Activated T-cell treated with anti-CD3 and anti-CD28 coated beads, Interleukin-2, amount 50 U/mL, for 24 hours (primary cell): ENCODE data around the gene COQ2.
A peak's percentile ranks its signal among the peaks of the same experiment; 100 is the strongest.
"Not testable (repeated sequence)": the region's sequence is repeated elsewhere in the genome, so short reads cannot be mapped to it uniquely, and the experiment has no call there.

Source experiments
- DNase-seq: peaks from one replicate; pipeline ENCODE4 v3.0.0-alpha.2; 2020
- H3K27ac Mint-ChIP-seq: 2 replicates; pipeline ENCODE4 v1.8.0; 2020; ENCODE audit warnings: mild to moderate bottlenecking, mixed read lengths
- H3K27me3 Mint-ChIP-seq: 2 replicates; pipeline ENCODE4 v1.8.0; 2020; ENCODE audit warnings: mixed read lengths
- H3K36me3 Mint-ChIP-seq: 2 replicates; pipeline ENCODE4 v1.8.0; 2020; ENCODE audit warnings: low read depth, mixed read lengths
- H3K4me1 Mint-ChIP-seq: 2 replicates; pipeline ENCODE4 v1.8.0; 2020; ENCODE audit warnings: low read depth, mixed read lengths
- H3K4me3 Mint-ChIP-seq: 2 replicates; pipeline ENCODE4 v1.8.0; 2020; ENCODE audit warnings: mild to moderate bottlenecking, moderate library complexity, mixed read lengths
- H3K9me3 Mint-ChIP-seq: 2 replicates; pipeline ENCODE4 v1.8.0; 2020; ENCODE audit warnings: mixed read lengths

The COQ2 gene

DNA sequence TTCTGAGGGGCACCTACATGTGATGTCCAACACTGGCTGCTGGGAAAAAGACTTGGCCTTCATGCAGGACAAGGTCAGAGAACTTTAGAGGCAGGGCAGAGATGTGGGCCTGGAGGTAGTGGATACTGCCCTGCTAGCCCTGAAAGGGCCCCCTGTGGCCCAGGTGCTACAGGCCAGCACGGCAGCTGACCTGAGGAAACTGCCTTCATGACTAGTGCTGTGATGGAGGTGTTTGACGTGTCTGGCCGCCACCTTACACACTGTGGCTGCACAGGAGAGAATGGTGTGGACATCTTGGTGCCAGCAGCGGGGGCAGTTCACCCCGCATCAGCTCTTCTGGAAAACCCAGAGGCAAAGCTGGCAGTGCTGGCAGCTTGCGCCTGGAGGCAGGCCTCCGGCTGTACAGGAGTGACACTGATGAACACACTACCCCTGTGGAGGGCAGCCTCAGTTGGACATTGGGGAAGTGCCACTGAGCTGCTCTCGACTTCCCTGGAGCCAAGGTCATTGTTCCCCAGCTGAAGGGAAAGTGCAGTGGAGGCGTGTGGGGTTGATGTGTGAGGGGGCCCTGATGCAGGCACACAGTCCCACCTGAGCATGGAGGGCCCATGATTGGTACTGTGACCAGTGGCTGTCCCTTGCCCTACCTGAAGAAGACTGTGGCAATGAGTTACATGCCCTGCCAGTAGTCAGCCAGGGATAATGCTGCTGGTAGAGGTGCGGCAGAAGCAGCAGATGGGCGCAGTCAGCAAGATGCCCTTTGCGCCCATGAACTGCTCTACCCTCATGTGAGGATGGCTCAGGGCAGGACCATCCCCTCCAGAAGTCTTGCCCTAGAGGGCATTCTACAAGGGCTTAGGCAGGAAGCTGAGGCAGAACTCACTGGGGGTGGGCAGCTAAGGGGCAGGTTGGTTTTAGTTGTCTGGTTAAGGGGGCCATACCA is 36.9 kb downstream of the COQ2 start:
- Mint-ChIP-seq H3K36me3 (no peaks in the 10 kb centered on the region), H3K27ac (no peak overlapping the region), H3K27me3 (peaks cover 21% of the 10 kb centered on the region), H3K4me3 (no peak overlapping the region), H3K4me1 (peaks cover 14% of the 10 kb centered on the region), H3K9me3 (no peaks in the 10 kb centered on the region)
- no peak for DNase-seq

DNA sequence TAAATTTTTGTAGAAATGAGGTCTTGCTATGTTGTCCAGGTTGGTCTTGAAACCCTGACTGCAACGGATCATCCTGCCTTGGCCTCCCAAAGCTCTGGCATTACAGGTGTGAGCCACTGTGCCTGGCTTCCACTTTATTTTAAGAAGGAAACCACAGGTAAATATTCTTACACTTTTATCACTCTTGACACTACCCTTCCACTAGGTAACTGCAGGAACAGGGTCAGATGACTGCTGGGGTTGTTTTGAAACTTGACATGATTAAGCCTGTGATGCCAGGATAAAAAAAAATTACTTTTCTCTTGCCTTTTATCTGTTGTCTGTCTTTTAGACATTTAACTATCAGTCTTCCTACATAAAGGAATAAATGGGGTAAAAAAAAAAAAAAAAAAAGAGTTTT is 43.5 kb downstream of the COQ2 start:
- no peak for DNase-seq
- Mint-ChIP-seq H3K27me3 (peaks cover 35% of the 10 kb centered on the region), H3K27ac (no peak overlapping the region), H3K9me3 (no peaks in the 10 kb centered on the region), H3K36me3 (no peaks in the 10 kb centered on the region), H3K4me3 (no peak overlapping the region), H3K4me1 (peaks cover 25% of the 10 kb centered on the region)

DNA sequence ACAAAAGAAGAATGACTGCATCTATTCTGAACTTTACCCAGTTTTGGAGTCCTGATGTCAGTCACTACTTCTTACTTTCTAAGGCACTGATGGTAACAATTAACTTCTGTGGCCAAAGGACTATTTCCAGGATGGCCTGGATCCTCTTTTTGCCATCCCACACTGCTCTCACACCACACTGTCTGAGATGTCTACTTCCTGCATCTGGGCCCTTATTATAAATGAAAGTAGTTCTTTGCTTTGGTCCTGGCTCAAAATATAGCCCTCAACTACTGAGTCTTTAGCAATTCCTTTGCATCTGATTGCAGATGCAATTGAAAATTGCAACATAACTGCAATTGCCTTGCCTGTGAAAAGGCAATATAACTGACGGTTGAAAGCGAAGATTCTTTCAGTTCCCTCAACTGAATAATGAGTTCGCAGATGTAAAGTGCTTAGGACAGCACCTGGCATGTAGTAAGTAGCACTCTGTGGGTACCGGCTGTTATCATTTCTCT is 44.2 kb downstream of the COQ2 start:
- H3K4me3 Mint-ChIP-seq = no peak overlapping the region
- H3K27ac Mint-ChIP-seq = no peak overlapping the region
- H3K36me3 Mint-ChIP-seq = no peaks in the 10 kb centered on the region
- H3K27me3 Mint-ChIP-seq = peaks cover 35% of the 10 kb centered on the region
- H3K9me3 Mint-ChIP-seq = no peaks in the 10 kb centered on the region
- peaks cover 32% of the 10 kb centered on the region for H3K4me1 Mint-ChIP-seq
- DNase-seq = no peak

DNA sequence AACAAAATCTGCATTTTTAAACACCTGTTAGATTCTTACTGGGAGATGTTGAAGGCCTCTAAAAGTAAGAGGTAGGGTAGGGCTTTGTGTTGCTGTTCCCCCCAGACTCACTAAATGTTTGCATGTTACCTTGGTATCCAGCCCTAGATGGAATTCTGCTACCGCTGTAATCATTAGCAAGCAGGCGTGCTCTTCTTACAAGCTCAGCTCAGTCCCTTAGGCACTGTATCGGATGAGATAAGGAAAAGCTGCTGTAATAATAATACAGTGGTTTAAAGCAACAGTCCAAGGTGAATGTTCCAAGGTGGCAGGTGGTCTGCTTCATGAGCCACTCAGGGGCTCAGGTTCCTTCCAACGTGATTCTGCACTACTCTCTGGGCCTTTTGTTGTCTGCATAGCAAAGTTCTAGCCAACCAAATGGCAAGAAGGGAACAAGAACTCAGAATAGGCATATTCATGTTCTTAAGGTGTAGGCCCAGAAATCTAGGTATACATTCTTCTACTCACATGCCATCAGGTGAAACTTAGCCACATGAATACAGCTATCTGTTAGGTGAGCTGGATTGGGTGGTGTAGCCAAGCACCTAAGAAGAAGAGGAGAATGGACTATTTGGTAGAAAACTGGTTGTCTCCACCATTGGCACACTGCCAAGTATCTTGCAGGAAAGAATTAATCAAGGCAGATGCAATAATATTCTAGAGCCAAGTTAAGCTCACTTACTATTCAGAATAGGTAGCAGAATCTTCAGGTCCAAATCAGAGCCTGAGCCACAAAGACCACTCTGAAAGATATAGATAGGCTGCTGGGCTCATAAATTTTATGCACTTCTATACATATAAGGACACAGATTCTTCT is 46.0 kb downstream of the COQ2 start:
- Mint-ChIP-seq H3K4me1 (peaks cover 43% of the 10 kb centered on the region), H3K4me3 (no peak overlapping the region), H3K36me3 (no peaks in the 10 kb centered on the region), H3K27me3 (peaks cover 22% of the 10 kb centered on the region), H3K27ac (no peak overlapping the region), H3K9me3 (no peaks in the 10 kb centered on the region)
- DNase-seq = no peak

DNA sequence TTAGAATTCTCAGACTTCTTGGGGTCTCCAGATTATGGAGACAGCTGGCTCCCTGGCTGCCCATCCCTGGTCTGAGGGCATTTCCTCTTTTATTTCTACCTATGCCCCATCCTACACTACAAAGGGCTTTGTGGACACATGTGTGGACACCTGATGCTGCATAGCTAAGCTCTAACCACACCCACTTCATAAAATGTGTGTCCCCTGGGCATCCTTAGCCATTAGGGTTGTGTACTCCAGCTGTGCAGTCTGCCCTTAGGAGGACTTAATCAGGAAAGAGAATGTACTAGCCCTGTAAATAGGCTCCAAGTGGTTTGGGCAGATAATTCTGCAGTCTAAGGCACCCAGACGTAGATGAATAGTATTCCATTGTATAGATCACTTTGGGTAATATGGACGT is 47.0 kb downstream of the COQ2 start:
- no peak overlapping the region for H3K27ac Mint-ChIP-seq
- no peaks in the 10 kb centered on the region for H3K36me3 Mint-ChIP-seq
- peaks cover 14% of the 10 kb centered on the region for H3K27me3 Mint-ChIP-seq

DNA sequence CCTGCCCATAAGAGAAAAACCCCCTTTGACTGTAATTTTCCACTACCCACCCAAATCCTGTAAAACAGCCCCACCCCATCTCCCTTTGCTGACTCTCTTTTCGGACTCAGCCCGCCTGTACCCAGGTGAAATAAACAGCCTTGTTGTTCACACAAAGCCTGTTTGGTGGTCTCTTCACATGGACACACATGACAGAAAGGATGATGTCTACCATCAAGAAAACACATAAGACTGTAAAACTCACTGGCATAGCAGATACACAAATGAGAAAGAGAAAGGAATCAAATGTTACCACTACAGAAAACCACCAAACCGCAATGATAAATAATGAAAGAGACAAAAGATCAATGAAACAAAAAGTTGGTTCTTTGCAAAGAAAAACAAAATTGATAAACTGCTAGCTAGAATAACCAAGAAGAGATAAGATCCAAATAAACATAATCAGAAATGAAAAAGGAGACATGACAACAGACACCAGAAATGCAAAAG is 48.9 kb downstream of the COQ2 start:
- H3K27ac Mint-ChIP-seq = peak overlapping the region; percentile 90
- peak overlapping the region; percentile 53 for H3K4me3 Mint-ChIP-seq
- H3K36me3 Mint-ChIP-seq, H3K9me3 Mint-ChIP-seq: not testable (repeated sequence)
- peaks cover 56% of the 10 kb centered on the region for H3K4me1 Mint-ChIP-seq
- DNase-seq = peak; percentile 51
- H3K27me3 Mint-ChIP-seq = peaks cover 17% of the 10 kb centered on the region

More for the DNA sequence above, 47.0 kb downstream of the COQ2 start:
- Mint-ChIP-seq H3K9me3 (no peaks in the 10 kb centered on the region), H3K4me1 (peaks cover 47% of the 10 kb centered on the region), H3K4me3 (no peak overlapping the region)
- no peak for DNase-seq

DNA sequence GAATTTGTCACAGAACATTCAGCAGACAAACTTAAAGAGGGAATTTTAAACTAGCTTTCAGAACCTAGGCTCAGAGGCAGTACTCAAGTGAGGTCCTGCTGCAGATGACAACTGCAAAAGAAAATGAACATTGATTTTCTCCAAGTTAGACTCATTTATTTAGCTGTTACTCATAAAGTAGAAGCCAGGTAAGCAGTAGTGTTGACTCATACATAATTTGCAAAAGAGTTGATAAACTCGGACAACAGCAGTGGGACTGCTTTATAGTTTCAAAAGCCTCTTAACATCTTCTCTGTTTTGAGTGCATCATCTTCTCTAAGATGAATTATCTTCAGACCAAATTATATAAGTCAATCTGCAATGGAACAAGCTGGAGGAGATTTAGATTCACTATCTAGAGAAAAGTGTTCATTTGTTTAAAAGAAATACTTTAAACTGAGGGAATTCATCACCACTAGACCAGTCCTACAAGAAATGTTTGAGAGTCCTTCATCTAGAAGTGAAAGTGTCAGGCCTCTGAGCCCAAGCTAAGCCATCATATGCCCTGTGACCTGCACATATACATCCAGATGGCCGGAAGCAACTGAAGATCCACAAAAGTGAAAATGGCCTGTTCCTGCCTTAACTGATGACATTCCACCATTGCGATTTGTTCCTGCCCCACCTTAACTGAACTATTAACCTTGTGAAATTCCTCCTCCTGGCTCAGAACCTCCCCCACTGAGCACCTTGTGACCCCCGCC is 49.5 kb downstream of the COQ2 start:
- Mint-ChIP-seq H3K4me3 (peak overlapping the region; percentile 53), H3K9me3 (no peaks in the 10 kb centered on the region), H3K36me3 (no peaks in the 10 kb centered on the region), H3K27ac (peak overlapping the region; percentile 90), H3K27me3 (peaks cover 16% of the 10 kb centered on the region), H3K4me1 (peaks cover 50% of the 10 kb centered on the region)
- DNase-seq = no peak

DNA sequence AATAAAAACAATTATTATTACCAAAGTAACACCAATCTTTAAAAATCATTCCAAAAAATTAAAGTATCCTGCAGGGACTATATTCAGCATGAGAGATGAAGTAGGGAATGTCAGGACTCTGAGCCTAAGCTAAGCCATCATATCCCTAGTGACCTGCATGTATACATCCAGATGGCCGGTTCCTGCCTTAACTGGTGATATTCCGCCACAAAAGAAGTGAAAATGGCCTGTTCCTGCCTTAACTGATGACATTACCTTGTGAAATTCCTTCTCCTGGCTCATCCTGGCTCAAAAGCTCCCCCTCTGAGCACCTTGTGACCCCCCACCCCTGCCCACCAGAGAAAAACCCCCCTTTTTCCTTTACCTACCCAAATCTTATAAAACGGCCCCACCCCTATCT is 50.2 kb downstream of the COQ2 start:
- peak overlapping the region; percentile 34 for H3K27ac Mint-ChIP-seq
- H3K4me3 Mint-ChIP-seq, H3K36me3 Mint-ChIP-seq, H3K9me3 Mint-ChIP-seq, DNase-seq: not testable (repeated sequence)
- H3K4me1 Mint-ChIP-seq = peaks cover 48% of the 10 kb centered on the region
- peaks cover 14% of the 10 kb centered on the region for H3K27me3 Mint-ChIP-seq

DNA sequence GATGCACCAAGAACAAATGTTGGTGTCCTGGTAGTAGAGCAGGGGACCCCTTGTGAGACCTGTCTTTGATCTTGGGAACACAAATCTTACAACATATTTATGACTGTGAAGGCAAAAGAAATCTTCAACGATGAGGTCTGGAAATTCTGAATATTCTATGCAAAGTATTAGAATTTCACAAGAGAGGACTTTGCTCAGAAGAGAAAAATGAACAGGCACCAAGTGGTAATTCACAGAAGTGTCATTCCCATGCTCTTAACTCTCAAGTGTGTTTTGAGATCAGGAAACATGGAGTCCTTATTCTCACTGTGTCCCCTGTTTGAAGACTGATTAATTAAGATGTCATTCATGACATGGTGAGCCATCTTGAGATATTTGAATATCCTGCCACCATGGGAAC is 52.5 kb downstream of the COQ2 start:
- no peaks in the 10 kb centered on the region for H3K36me3 Mint-ChIP-seq
- no peak overlapping the region for H3K4me3 Mint-ChIP-seq
- H3K4me1 Mint-ChIP-seq = peaks cover 48% of the 10 kb centered on the region
- no peak for DNase-seq
- H3K27ac Mint-ChIP-seq = peak overlapping the region; percentile 73
- peaks cover 8% of the 10 kb centered on the region for H3K27me3 Mint-ChIP-seq
- H3K9me3 Mint-ChIP-seq = no peaks in the 10 kb centered on the region

DNA sequence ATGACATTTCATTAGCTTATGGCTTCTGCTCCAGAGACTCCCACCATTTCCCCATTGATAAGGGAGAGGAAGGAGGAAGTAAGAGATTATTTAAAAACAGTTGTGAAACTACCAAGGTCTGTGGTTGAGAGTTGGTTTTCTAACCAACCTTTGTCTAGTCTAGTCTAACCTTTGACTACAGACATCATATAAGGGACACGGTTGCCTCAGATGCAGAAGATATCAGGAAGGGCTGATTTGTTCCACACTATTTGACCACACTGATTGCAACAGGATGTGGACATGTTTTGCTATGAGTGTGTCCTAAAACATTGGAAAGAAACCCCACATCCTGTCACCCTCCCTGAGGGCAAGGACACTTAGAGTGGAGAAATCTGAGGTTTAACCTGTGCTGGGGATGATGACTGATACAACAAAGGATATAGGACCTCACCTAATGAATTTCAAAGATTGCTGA is 53.0 kb downstream of the COQ2 start:
- DNase-seq = no peak
- no peaks in the 10 kb centered on the region for H3K9me3 Mint-ChIP-seq
- peaks cover 4% of the 10 kb centered on the region for H3K27me3 Mint-ChIP-seq
- peaks cover 48% of the 10 kb centered on the region for H3K4me1 Mint-ChIP-seq
- H3K27ac Mint-ChIP-seq = peak overlapping the region; percentile 73
- no peaks in the 10 kb centered on the region for H3K36me3 Mint-ChIP-seq
- no peak overlapping the region for H3K4me3 Mint-ChIP-seq

DNA sequence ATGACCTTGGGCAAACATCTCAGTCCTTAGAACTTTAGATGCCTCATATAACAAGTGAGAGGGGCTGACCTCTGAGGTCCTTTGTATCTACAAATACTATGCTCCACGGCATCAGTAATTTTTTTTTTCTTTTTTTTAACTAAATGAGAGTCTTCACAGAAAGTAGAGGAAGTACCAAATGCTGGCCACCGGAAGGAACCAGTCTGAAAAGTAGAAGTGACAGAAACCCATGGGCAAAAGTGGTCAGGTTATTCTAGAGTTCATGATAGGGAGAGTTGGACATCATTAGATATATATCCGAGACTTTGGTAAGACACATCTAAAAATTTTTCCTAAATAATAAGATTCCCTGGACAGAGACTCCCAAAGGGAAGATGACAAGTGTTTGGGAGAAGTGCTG is 53.7 kb downstream of the COQ2 start:
- H3K9me3 Mint-ChIP-seq = no peaks in the 10 kb centered on the region
- peaks cover 2% of the 10 kb centered on the region for H3K27me3 Mint-ChIP-seq
- no peak overlapping the region for H3K27ac Mint-ChIP-seq
- H3K36me3 Mint-ChIP-seq = no peaks in the 10 kb centered on the region
- H3K4me1 Mint-ChIP-seq = peaks cover 40% of the 10 kb centered on the region
- no peak overlapping the region for H3K4me3 Mint-ChIP-seq
- no peak for DNase-seq

DNA sequence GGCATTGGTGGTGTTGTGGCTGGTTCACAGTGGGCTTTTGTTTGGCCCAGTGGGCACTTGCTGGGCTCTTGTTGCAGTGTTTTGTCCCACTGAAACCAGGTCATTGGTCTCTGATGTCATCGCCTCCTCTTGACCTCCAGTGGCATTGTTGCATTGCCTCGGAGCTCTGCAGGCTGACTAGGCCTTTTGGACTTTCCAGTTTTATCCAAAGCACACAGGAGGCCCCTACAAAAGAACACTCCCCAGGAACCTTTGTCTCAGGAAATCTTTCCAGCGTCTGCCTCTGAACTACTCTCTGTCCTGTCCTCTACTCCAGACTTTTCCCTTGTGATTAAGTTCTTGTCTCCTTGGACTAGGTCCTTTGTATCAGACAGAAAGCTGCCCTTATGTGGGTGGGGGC is 54.8 kb downstream of the COQ2 start:
- peaks cover 2% of the 10 kb centered on the region for H3K27me3 Mint-ChIP-seq
- H3K36me3 Mint-ChIP-seq = no peaks in the 10 kb centered on the region
- no peak for DNase-seq
- H3K4me1 Mint-ChIP-seq = peaks cover 33% of the 10 kb centered on the region
- H3K9me3 Mint-ChIP-seq = no peaks in the 10 kb centered on the region
- H3K27ac Mint-ChIP-seq = no peak overlapping the region
- no peak overlapping the region for H3K4me3 Mint-ChIP-seq

DNA sequence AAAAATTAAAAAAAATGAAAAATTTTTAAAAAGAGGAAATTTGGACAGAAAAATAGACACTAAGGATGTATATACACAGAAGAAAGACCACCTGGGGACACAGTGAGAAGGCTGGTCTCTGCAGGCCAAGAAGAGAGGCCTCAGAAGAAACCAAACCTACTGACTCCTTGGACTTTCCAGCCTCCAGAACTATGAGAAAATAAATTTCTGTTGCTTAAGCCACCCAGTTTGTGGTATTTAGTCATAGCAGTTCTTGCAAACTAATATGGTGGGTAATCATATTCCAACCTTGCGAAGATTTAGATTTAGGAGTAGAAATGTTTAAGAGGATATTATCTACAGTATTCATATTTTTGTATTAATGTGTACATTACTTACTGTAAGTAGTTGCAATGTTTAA is 56.4 kb downstream of the COQ2 start:
- no peaks in the 10 kb centered on the region for H3K36me3 Mint-ChIP-seq
- peaks cover 2% of the 10 kb centered on the region for H3K27me3 Mint-ChIP-seq
- no peak overlapping the region for H3K4me3 Mint-ChIP-seq
- peaks cover 40% of the 10 kb centered on the region for H3K4me1 Mint-ChIP-seq
- no peak for DNase-seq
- no peak overlapping the region for H3K27ac Mint-ChIP-seq
- no peaks in the 10 kb centered on the region for H3K9me3 Mint-ChIP-seq
